Suprapubic skin (tissue), 4 donors: Measurements from ENCODE around the gene MOBP. TPM values are rescaled to one million over a fixed set of nuclear protein-coding genes. Genes with fewer than 3 reads are reported as not detected.

Experiments
- DNase-seq, 2 donors: peaks; one replicate each; pipeline ENCODE4 v3.0.0-alpha.2; 2019; ENCODE audit warnings: low spot score in 2 of 2
- H3K27ac ChIP-seq: fragments of 200-600 bp; sonication (generic); one replicate; pipeline ENCODE4 v1.5.1; 2019
- H3K27me3 ChIP-seq: fragments of 200-600 bp; sonication (generic); one replicate; pipeline ENCODE4 v1.5.1; 2019
- H3K36me3 ChIP-seq: fragments of 200-600 bp; sonication (generic); one replicate; pipeline ENCODE4 v1.5.1; 2019
- H3K4me1 ChIP-seq: fragments of 200-600 bp; sonication (generic); one replicate; pipeline ENCODE4 v1.5.1; 2019
- H3K4me3 ChIP-seq: fragments of 200-600 bp; sonication (generic); one replicate; pipeline ENCODE4 v1.5.1; 2019; ENCODE audit warnings: mild to moderate bottlenecking
- H3K9me3 ChIP-seq: fragments of 200-600 bp; sonication (generic); one replicate; pipeline ENCODE4 v1.5.1; 2019
- CTCF ChIP-seq, 2 donors: fragments of 200-600 bp in 1 of 2; fragments of 450-650 bp in 1 of 2; sonication (generic) in 1 of 2; IDR thresholded peaks; one replicate each; pipeline ENCODE4 v1.5.1; 2016 to 2019; ENCODE audit warnings: antibody characterized with exemption in 2 of 2, mild to moderate bottlenecking in 1 of 2, moderate library complexity in 1 of 2
- EP300 ChIP-seq: sonication (generic); formaldehyde crosslinking; IDR thresholded peaks from one replicate; pipeline ENCODE4 v1.6.1; 2017; ENCODE audit warnings: antibody characterized with exemption
- POLR2A ChIP-seq, 2 donors: fragments of 450-650 bp; IDR thresholded peaks; one replicate each; pipeline ENCODE4 v1.6.1; 2017; ENCODE audit warnings: antibody characterized with exemption in 2 of 2, mild to moderate bottlenecking in 2 of 2, moderate library complexity in 2 of 2
- POLR2AphosphoS5 ChIP-seq, 3 donors: sonication (generic); formaldehyde crosslinking; IDR thresholded peaks; one replicate each; pipeline ENCODE4 v1.6.1; 2017; ENCODE audit warnings: antibody characterized with exemption in 3 of 3
- WGBS: methylation state at CpG from one replicate; pipeline ENCODE4 v1.1.5; 2018; 5-methylcytosine and 5-hydroxymethylcytosine counted together
- total RNA-seq, 4 donors: library from RNA; depleted of rRNA; stranded (reverse); fragments of >200 nt; gene quantifications; one replicate each; pipeline ENCODE4 v1.1.0, GENCODE V29; 2016

The MOBP gene
- total RNA-seq, 4 donors from 2014 or later: not detected

GRCh38 chr3:39469945-39470344, 2.5 kb downstream of the MOBP start:
- 48% methylated on average over 6 of the region's 6 CpGs for WGBS
- no peak for DNase-seq
- no peaks in the 10 kb centered on the region for H3K27me3 ChIP-seq
- no peaks in the 10 kb centered on the region for H3K36me3 ChIP-seq
- H3K4me3 ChIP-seq: no peak overlapping the region
- H3K27ac ChIP-seq: no peak overlapping the region
- H3K9me3 ChIP-seq: no peaks in the 10 kb centered on the region
- no peak for TF ChIP-seq POLR2AphosphoS5 (IDR thresholded peaks at IDR 0.05)
- H3K4me1 ChIP-seq: no peaks in the 10 kb centered on the region

GRCh38 chr3:39471652-39472051, 4.2 kb downstream of the MOBP start:
- TF ChIP-seq POLR2AphosphoS5 (IDR thresholded peaks at IDR 0.05) (no peak), POLR2A (IDR thresholded peaks at IDR 0.05) (no peak), EP300 (no peak), CTCF (IDR thresholded peaks at IDR 0.05) (no peak)
- Histone ChIP-seq H3K4me1 (no peaks in the 10 kb centered on the region), H3K36me3 (no peaks in the 10 kb centered on the region), H3K4me3 (no peak overlapping the region), H3K9me3 (no peaks in the 10 kb centered on the region), H3K27ac (no peak overlapping the region), H3K27me3 (peaks cover 3% of the 10 kb centered on the region)
- 82% methylated on average over 5 of the region's 5 CpGs for WGBS
- DNase-seq: no peak

GRCh38 chr3:39473452-39474125, 6.1 kb downstream of the MOBP start:
- no peaks in the 10 kb centered on the region for H3K36me3 ChIP-seq
- no peak for DNase-seq
- WGBS: 71% methylated on average over 4 of the region's 4 CpGs

GRCh38 chr3:39474126-39474515, 6.6 kb downstream of the MOBP start:
- 66% methylated on average over 4 of the region's 4 CpGs for WGBS
- H3K4me1 ChIP-seq: no peaks in the 10 kb centered on the region
- no peak for DNase-seq
- H3K4me3 ChIP-seq: no peak overlapping the region
- peaks cover 3% of the 10 kb centered on the region for H3K27me3 ChIP-seq
- no peak for TF ChIP-seq CTCF (IDR thresholded peaks at IDR 0.05)
- TF ChIP-seq POLR2AphosphoS5 (IDR thresholded peaks at IDR 0.05): no peak
- TF ChIP-seq POLR2A (IDR thresholded peaks at IDR 0.05): no peak
- no peak for TF ChIP-seq EP300
- H3K27ac ChIP-seq: no peak overlapping the region
- no peaks in the 10 kb centered on the region for H3K9me3 ChIP-seq
- no peaks in the 10 kb centered on the region for H3K36me3 ChIP-seq

More at GRCh38 chr3:39473452-39474125, 6.1 kb downstream of the MOBP start:
- Histone ChIP-seq H3K4me3 (no peak overlapping the region), H3K27ac (no peak overlapping the region), H3K9me3 (no peaks in the 10 kb centered on the region), H3K27me3 (peaks cover 3% of the 10 kb centered on the region), H3K4me1 (no peaks in the 10 kb centered on the region)
- TF ChIP-seq POLR2A (IDR thresholded peaks at IDR 0.05) (no peak), POLR2AphosphoS5 (IDR thresholded peaks at IDR 0.05) (no peak), EP300 (no peak), CTCF (IDR thresholded peaks at IDR 0.05) (no peak)

- H3K27ac ChIP-seq: no peak overlapping the region
- DNase-seq: no peak
Observed at GRCh38 chr3:39476783-39477182, 9.3 kb downstream of the MOBP start.

More at GRCh38 chr3:39476783-39477182, 9.3 kb downstream of the MOBP start:
- no peaks in the 10 kb centered on the region for H3K36me3 ChIP-seq
- peaks cover 3% of the 10 kb centered on the region for H3K27me3 ChIP-seq
- TF ChIP-seq EP300 (no peak), CTCF (IDR thresholded peaks at IDR 0.05) (no peak), POLR2AphosphoS5 (IDR thresholded peaks at IDR 0.05) (no peak), POLR2A (IDR thresholded peaks at IDR 0.05) (no peak)
- H3K4me3 ChIP-seq: no peak overlapping the region
- no peaks in the 10 kb centered on the region for H3K4me1 ChIP-seq
- no peaks in the 10 kb centered on the region for H3K9me3 ChIP-seq
